NCI-H1417 (cell line): Measurements from ENCODE around the gene HLCS.

ENCODE experiments used
- DNase-seq, 3 experiments: peaks; one replicate each; lab custom pipeline; 2025; lab: John Stamatoyannopoulos, UW

Gene HLCS

GRCh38 chr21:36985751-36986594 lies 19.5 kb upstream of the HLCS start:
- no peak for DNase-seq

GRCh38 chr21:36981977-36982700 lies 15.7 kb upstream of the HLCS start:
- DNase-seq, result no peak

GRCh38 chr21:36981049-36981391 lies 14.6 kb upstream of the HLCS start:
- DNase-seq, result no peak

GRCh38 chr21:36980280-36981048 lies 14.0 kb upstream of the HLCS start:
- peak; percentile 45 to 92 (median 88) for DNase-seq

GRCh38 chr21:36976882-36977651 lies 10.6 kb upstream of the HLCS start:
- DNase-seq, result peak; percentile 64 to 90 (median 64)

GRCh38 chr21:36976228-36976861 lies 9.9 kb upstream of the HLCS start:
- DNase-seq, result no peak

GRCh38 chr21:36974851-36975192 lies 8.4 kb upstream of the HLCS start:
- DNase-seq, result no peak

- DNase-seq, result no peak
Observed at GRCh38 chr21:36973986-36974850, 7.7 kb upstream of the HLCS start.

- no peak for DNase-seq
Observed at GRCh38 chr21:36968976-36969375, 2.5 kb upstream of the HLCS start.

- no peak for DNase-seq
Observed at GRCh38 chr21:36968414-36968813, 1.9 kb upstream of the HLCS start.

- peak in 1 of 3 experiments; percentile 83 for DNase-seq
Observed at GRCh38 chr21:36966821-36967768, 626 bp upstream of the HLCS start.

- DNase-seq, result no peak
Observed at GRCh38 chr21:36965720-36966065, 776 bp downstream of the HLCS start.

GRCh38 chr21:36964827-36965719 lies 1.4 kb downstream of the HLCS start:
- peak in 1 of 3 experiments; percentile 55 for DNase-seq

- no peak for DNase-seq
Observed at GRCh38 chr21:36964398-36964797, 2.1 kb downstream of the HLCS start.

- DNase-seq, result no peak
Observed at GRCh38 chr21:36962098-36962780, 4.2 kb downstream of the HLCS start.

- no peak for DNase-seq
Observed at GRCh38 chr21:36960676-36961284, 5.7 kb downstream of the HLCS start.
